Cardiac fibroblast (primary cell): Measurements from ENCODE around the gene TMEM45A.
"Not testable (repeated sequence)": the region's sequence is repeated elsewhere in the genome, so short reads cannot be mapped to it uniquely, and the experiment has no call there.

Experiments used
- DNase-seq, 2 donors: peaks; one replicate each; pipeline versions ENCODE4 v3.0.0 to v3.0.0-alpha.2; 2010; ENCODE audit warnings: low read depth in 2 of 2
- H3K4me3 ChIP-seq, 2 donors: replicated peaks in 1 of 2; 1 replicate in 1 of 2; 2 replicates in 1 of 2; pipeline ENCODE4 v1.5.1; 2011; ENCODE audit warnings: low read depth in 2 of 2, low read length in 2 of 2, mild to moderate bottlenecking in 2 of 2, moderate library complexity in 1 of 2
- TF ChIP-seq, protein P1 (sequence below): IDR thresholded peaks from one replicate; pipeline ENCODE4 v1.5.1; 2011; ENCODE audit warnings: low read depth, mild to moderate bottlenecking, low read length, inconsistent platforms

Gene TMEM45A

DNA sequence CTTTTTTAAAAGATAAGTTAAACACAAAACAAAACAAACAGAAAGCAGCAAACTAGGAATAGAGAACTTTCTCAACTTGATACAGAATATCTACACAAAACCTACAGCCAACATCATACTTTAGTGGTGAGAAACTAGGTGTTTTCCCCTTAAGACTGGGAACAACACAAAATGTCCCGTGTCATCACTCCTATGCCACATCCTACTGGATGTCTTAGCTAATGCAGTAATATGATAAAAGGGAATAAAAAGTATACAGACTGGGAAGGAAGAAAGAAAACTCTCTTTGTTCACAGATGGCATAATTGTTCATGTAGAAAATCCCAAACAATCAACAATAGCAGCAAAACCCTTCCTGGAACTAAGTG is 45.9 kb downstream of the TMEM45A start:
- TF ChIP-seq, protein P1, sequence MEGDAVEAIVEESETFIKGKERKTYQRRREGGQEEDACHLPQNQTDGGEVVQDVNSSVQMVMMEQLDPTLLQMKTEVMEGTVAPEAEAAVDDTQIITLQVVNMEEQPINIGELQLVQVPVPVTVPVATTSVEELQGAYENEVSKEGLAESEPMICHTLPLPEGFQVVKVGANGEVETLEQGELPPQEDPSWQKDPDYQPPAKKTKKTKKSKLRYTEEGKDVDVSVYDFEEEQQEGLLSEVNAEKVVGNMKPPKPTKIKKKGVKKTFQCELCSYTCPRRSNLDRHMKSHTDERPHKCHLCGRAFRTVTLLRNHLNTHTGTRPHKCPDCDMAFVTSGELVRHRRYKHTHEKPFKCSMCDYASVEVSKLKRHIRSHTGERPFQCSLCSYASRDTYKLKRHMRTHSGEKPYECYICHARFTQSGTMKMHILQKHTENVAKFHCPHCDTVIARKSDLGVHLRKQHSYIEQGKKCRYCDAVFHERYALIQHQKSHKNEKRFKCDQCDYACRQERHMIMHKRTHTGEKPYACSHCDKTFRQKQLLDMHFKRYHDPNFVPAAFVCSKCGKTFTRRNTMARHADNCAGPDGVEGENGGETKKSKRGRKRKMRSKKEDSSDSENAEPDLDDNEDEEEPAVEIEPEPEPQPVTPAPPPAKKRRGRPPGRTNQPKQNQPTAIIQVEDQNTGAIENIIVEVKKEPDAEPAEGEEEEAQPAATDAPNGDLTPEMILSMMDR, result no peak
- no peak overlapping the region for H3K4me3 ChIP-seq
- DNase-seq, result peak; percentile 36 to 56

GRCh38 chr3:100540791-100541334 is 48.4 kb downstream of the TMEM45A start:
- TF ChIP-seq, protein P1, result no peak
- no peak for DNase-seq
- no peak overlapping the region for H3K4me3 ChIP-seq

DNA sequence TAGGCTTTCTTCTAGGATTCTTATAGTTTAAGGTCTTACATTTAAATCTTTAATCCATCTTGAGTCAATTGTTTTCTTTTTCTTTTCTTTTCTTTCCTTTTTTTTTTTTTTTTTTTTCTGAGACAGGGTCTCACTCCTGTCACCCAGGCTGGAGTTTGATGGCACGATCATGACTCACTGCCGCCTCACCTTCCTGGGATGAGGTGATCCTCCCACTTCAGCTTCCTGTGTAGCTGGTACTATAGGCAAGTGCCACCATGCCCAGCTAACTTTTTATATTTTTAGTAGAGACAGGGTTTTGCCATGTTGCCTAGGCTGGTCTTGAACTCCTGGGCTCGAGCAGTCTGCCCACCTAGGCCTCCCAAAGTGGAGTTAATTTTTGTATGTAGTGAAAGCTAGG is 49.0 kb downstream of the TMEM45A start:
- H3K4me3 ChIP-seq, DNase-seq: not testable (repeated sequence)

DNA sequence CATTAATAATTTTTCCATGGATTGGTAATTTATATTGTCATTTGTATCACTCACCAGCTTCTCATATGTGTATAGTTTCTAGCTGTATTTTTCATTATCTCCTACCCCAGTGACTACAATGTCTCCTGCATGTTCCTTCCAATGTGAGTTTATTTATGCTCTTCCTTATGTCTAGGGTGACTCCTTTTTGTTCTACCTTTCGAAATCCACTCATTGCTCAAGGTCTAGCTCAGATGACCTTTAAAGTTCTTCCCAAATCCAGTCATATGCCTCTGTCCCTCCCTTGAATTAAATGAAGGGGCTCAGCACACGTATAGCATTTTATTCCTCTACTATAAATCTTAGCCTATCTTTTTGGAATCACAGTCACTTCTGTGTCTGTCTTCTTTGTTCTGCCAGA is 53.0 kb downstream of the TMEM45A start:
- TF ChIP-seq, protein P1, result no peak
- DNase-seq, result no peak
- H3K4me3 ChIP-seq, result no peak overlapping the region

DNA sequence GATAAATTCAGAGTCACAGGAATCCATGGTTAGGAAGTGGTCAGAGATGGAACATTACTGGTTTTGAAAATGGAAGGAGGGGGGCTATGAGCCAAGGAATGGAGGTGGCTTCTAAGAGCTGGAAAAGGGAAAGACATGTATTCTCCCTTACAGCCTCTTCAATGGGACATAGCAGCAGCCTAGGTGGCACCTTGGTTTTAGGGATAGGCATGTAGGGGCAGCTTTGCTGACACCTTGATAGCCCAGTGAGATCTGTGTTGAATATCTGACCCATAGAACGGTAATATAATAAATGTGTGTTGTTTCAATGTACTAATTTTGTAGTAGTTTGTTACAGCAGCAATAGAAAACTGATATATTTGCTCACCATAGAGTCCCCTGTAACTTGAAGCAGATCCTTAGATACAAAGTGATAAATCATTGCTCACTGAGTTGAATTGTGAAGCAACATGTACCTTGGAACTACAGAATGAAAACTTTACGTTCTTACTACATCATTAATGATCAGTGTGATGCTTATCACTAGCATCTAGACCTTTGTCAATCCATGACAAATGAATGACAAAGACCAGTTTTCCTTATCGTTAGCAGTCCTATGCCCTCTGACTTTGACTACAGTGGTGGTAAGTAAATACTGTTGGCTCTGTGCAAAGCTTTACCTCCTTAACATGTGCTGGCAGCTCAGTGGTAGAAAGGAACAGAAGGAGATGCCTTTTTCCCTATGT is 53.8 kb downstream of the TMEM45A start:
- TF ChIP-seq, protein P1, result no peak
- DNase-seq, result no peak
- H3K4me3 ChIP-seq, result no peak overlapping the region

DNA sequence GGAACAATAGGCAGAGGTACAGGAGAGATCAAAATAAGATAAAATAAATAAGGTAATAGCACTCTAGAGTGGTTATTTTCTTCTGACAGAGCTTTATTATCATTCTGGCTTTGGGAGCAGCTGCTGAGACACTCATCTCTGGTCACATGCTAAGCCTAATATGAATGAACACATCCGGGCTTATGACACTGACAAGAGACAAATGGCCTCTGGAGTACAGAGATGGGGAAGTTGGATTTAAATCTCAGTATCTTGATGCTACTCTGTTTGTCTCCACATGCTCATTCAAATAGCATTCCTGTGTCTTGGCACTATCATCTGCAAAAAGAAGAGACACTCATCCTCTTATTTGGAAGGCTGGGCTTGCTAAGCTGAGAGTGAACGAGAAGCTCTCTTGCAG is 55.6 kb downstream of the TMEM45A start:
- TF ChIP-seq, protein P1, result no peak
- H3K4me3 ChIP-seq, result no peak overlapping the region
- DNase-seq, result no peak

DNA sequence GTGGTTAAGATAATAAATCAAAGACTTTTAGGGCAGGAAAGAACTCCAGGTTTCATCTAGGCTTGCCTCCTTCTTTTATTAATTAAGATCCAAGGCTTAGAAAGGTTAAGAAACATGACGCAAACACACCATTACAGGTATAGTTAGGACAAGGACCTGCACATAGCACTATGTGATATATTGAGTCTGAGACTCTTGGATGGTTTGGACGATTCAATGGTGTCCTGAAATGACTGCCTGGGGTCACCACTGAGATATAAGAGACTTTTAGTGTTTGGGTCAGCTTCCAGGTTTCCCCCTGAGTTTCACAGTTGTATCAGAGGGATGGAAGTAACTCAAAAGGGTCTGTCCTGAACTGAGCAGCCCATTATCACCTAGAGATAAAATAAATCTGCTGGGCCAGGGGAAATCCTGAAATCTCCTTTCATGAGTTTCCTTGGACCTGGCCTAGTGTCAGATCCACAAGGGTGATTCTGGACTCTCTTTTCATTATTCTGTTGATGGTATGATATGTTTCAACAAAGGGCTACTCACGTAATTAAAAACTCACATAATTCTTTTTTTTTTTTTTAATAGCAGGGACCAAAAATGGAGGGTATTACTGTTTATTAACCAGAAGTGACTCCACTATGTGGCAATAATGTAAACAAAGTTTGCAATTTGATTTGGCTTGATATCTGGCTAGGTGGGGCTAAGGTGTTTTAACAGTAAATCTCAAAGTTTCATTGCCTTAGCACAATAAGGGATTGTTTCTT is 61.4 kb downstream of the TMEM45A start:
- H3K4me3 ChIP-seq, result no peak overlapping the region
- TF ChIP-seq, protein P1, result no peak
- DNase-seq, result no peak
